Stomach smooth muscle (tissue), 2 donors: Measurements from ENCODE around the gene PCNX2.

Experiments used
- H3K27ac ChIP-seq: one replicate; pipeline ENCODE4 v1.7.0; 2013; ENCODE audit warnings: mild to moderate bottlenecking, low read length, inconsistent platforms
- H3K27me3 ChIP-seq, 2 donors: one replicate each; pipeline ENCODE4 v1.7.0; 2013; ENCODE audit warnings: low read length in 2 of 2; ENCODE audit not compliant: insufficient read depth in 2 of 2, control insufficient read depth in 1 of 2
- H3K36me3 ChIP-seq, 2 donors: one replicate each; pipeline ENCODE4 v1.7.0; 2013; ENCODE audit warnings: low read length in 2 of 2; ENCODE audit not compliant: control insufficient read depth in 2 of 2, insufficient read depth in 2 of 2
- H3K4me1 ChIP-seq: one replicate; pipeline ENCODE4 v1.7.0; 2013; ENCODE audit warnings: low read length; ENCODE audit not compliant: control insufficient read depth, insufficient read depth
- H3K4me3 ChIP-seq, 2 donors: one replicate each; pipeline ENCODE4 v1.7.0; 2013; ENCODE audit warnings: low read length in 2 of 2
- H3K9ac ChIP-seq, 2 donors: one replicate each; pipeline ENCODE4 v1.7.0; 2013; ENCODE audit warnings: low read length in 2 of 2, mild to moderate bottlenecking in 1 of 2
- H3K9me3 ChIP-seq, 2 donors: one replicate each; pipeline ENCODE4 v1.7.0; 2013; ENCODE audit warnings: low read length in 2 of 2; ENCODE audit not compliant: control insufficient read depth in 2 of 2
- donor health status: healthy.
- donor health status: Pancreatic carcinoma.

The PCNX2 gene

GRCh38 chr1:233064988-233065387 lies 230.5 kb downstream of the PCNX2 start:
- no peaks in the 10 kb centered on the region for H3K4me1 ChIP-seq

GRCh38 chr1:233063462-233063861 lies 232.1 kb downstream of the PCNX2 start:
- no peaks in the 10 kb centered on the region for H3K4me1 ChIP-seq
- H3K4me3 ChIP-seq: no peak overlapping the region
- H3K9ac ChIP-seq: no peak overlapping the region
- H3K9me3 ChIP-seq: no peaks in the 10 kb centered on the region
- H3K27ac ChIP-seq: no peak overlapping the region
- H3K36me3 ChIP-seq: no peaks in the 10 kb centered on the region
- H3K27me3 ChIP-seq: no peaks in the 10 kb centered on the region

More at GRCh38 chr1:233064988-233065387, 230.5 kb downstream of the PCNX2 start:
- H3K9ac ChIP-seq: no peak overlapping the region
- H3K4me3 ChIP-seq: no peak overlapping the region
- H3K27ac ChIP-seq: no peak overlapping the region
- no peaks in the 10 kb centered on the region for H3K27me3 ChIP-seq
- no peaks in the 10 kb centered on the region for H3K36me3 ChIP-seq
- H3K9me3 ChIP-seq: no peaks in the 10 kb centered on the region

- Histone ChIP-seq H3K36me3 (no peaks in the 10 kb centered on the region), H3K9me3 (no peaks in the 10 kb centered on the region), H3K27ac (no peak overlapping the region), H3K4me3 (no peak overlapping the region), H3K9ac (no peak overlapping the region), H3K27me3 (no peaks in the 10 kb centered on the region), H3K4me1 (no peaks in the 10 kb centered on the region)
Observed at GRCh38 chr1:233061265-233061664, 234.3 kb downstream of the PCNX2 start.

GRCh38 chr1:233060461-233060994 lies 235.0 kb downstream of the PCNX2 start:
- no peaks in the 10 kb centered on the region for H3K27me3 ChIP-seq
- H3K27ac ChIP-seq: no peak overlapping the region
- H3K4me1 ChIP-seq: no peaks in the 10 kb centered on the region
- no peaks in the 10 kb centered on the region for H3K36me3 ChIP-seq
- H3K9ac ChIP-seq: no peak overlapping the region
- H3K9me3 ChIP-seq: no peaks in the 10 kb centered on the region
- no peak overlapping the region for H3K4me3 ChIP-seq

GRCh38 chr1:233057836-233058235 lies 237.7 kb downstream of the PCNX2 start:
- no peaks in the 10 kb centered on the region for H3K9me3 ChIP-seq

GRCh38 chr1:233055879-233056641 lies 239.5 kb downstream of the PCNX2 start:
- Histone ChIP-seq H3K27ac (no peak overlapping the region), H3K9ac (no peak overlapping the region), H3K4me3 (no peak overlapping the region), H3K9me3 (no peaks in the 10 kb centered on the region), H3K36me3 (peaks cover 0 to 5% of the 10 kb centered on the region in 2 donors), H3K4me1 (no peaks in the 10 kb centered on the region), H3K27me3 (no peaks in the 10 kb centered on the region)

More at GRCh38 chr1:233057836-233058235, 237.7 kb downstream of the PCNX2 start:
- Histone ChIP-seq H3K36me3 (peaks cover 0 to 2% of the 10 kb centered on the region in 2 donors), H3K4me1 (no peaks in the 10 kb centered on the region), H3K4me3 (no peak overlapping the region), H3K27ac (no peak overlapping the region), H3K9ac (no peak overlapping the region), H3K27me3 (no peaks in the 10 kb centered on the region)

GRCh38 chr1:233045588-233045987 lies 249.9 kb downstream of the PCNX2 start:
- H3K9ac ChIP-seq: no peak overlapping the region
- H3K27ac ChIP-seq: no peak overlapping the region
- no peak overlapping the region for H3K4me3 ChIP-seq
- H3K36me3 ChIP-seq: no peaks in the 10 kb centered on the region
- no peaks in the 10 kb centered on the region for H3K4me1 ChIP-seq
- H3K27me3 ChIP-seq: peaks cover 0 to 2% of the 10 kb centered on the region in 2 donors
- H3K9me3 ChIP-seq: peaks cover 0 to 2% of the 10 kb centered on the region in 2 donors

- Histone ChIP-seq H3K4me1 (no peaks in the 10 kb centered on the region), H3K4me3 (no peak overlapping the region), H3K36me3 (no peaks in the 10 kb centered on the region), H3K27me3 (peaks cover 0 to 2% of the 10 kb centered on the region in 2 donors), H3K9me3 (no peaks in the 10 kb centered on the region), H3K27ac (no peak overlapping the region), H3K9ac (no peak overlapping the region)
Observed at GRCh38 chr1:233042834-233043233, 252.7 kb downstream of the PCNX2 start.

GRCh38 chr1:233040494-233040893 lies 255.0 kb downstream of the PCNX2 start:
- Histone ChIP-seq H3K27ac (no peak overlapping the region), H3K27me3 (no peaks in the 10 kb centered on the region), H3K4me1 (no peaks in the 10 kb centered on the region), H3K4me3 (no peak overlapping the region), H3K9me3 (no peaks in the 10 kb centered on the region), H3K36me3 (no peaks in the 10 kb centered on the region), H3K9ac (no peak overlapping the region)

GRCh38 chr1:233038581-233038980 lies 256.9 kb downstream of the PCNX2 start:
- Histone ChIP-seq H3K27me3 (no peaks in the 10 kb centered on the region), H3K27ac (no peak overlapping the region), H3K4me3 (no peak overlapping the region), H3K36me3 (no peaks in the 10 kb centered on the region), H3K9ac (no peak overlapping the region), H3K9me3 (peaks cover 0 to 2% of the 10 kb centered on the region in 2 donors), H3K4me1 (no peaks in the 10 kb centered on the region)

GRCh38 chr1:233037843-233038242 lies 257.7 kb downstream of the PCNX2 start:
- Histone ChIP-seq H3K4me1 (no peaks in the 10 kb centered on the region), H3K4me3 (no peak overlapping the region), H3K27me3 (no peaks in the 10 kb centered on the region), H3K36me3 (no peaks in the 10 kb centered on the region), H3K9me3 (peaks cover 0 to 2% of the 10 kb centered on the region in 2 donors), H3K27ac (no peak overlapping the region), H3K9ac (no peak overlapping the region)
